A673 (cell line): ENCODE measurements around the gene GPR151. TPM values are rescaled to one million over a fixed set of nuclear protein-coding genes. Genes with fewer than 3 reads are reported as not detected.

ENCODE experiments used
- BruUV-seq: library from RNA; stranded (reverse); fragments of 400-500 nt; replicated peaks from 2 replicates; lab custom pipeline; 2021; lab: Mats Ljungman, UMichigan
- CTCF ChIA-PET: fragments of 300-600 bp; sonication (Branson Sonifier 250); formaldehyde crosslinking; loops from one replicate; lab custom pipeline; 2022; ENCODE audit warnings: antibody characterized with exemption; lab: Charles Lee
- POLR2A ChIA-PET: fragments of 300-600 bp; sonication (Branson Sonifier 250); formaldehyde crosslinking; loops from one replicate; lab custom pipeline; 2022; ENCODE audit warnings: antibody characterized with exemption; ENCODE audit not compliant: low non-redundant PET; lab: Charles Lee
- DNase-seq: peaks from one replicate; pipeline ENCODE4 v3.0.0-alpha.2; 2015; ENCODE audit warnings: low spot score
- H3K27ac ChIP-seq: fragments of 200-600 bp; sonication (generic); 2 replicates; pipeline ENCODE4 v1.5.1; 2016; ENCODE audit warnings: mixed run types, low read depth, mild to moderate bottlenecking, mixed read lengths, antibody characterized with exemption, low read length; ENCODE audit not compliant: poor library complexity, severe bottlenecking
- H3K27me3 ChIP-seq: fragments of 200-600 bp; sonication (generic); replicated peaks from 2 replicates; pipeline ENCODE4 v1.6.1; 2017; ENCODE audit warnings: mixed run types, low read depth, mild to moderate bottlenecking, mixed read lengths, antibody characterized with exemption, low read length; ENCODE audit not compliant: insufficient read depth, poor library complexity
- H3K36me3 ChIP-seq: fragments of 200-600 bp; sonication (generic); 2 replicates; pipeline ENCODE4 v1.6.1; 2016; ENCODE audit warnings: mixed run types, mild to moderate bottlenecking, mixed read lengths, antibody characterized with exemption, low read length; ENCODE audit not compliant: insufficient read depth, poor library complexity, severe bottlenecking
- H3K4me1 ChIP-seq: fragments of 200-600 bp; sonication (generic); 2 replicates; pipeline ENCODE4 v1.6.1; 2017; ENCODE audit warnings: mixed run types, mild to moderate bottlenecking, mixed read lengths, antibody characterized with exemption, low read length; ENCODE audit not compliant: insufficient read depth, poor library complexity, severe bottlenecking
- H3K4me3 ChIP-seq: fragments of 200-600 bp; sonication (generic); 2 replicates; pipeline ENCODE4 v1.5.1; 2016; ENCODE audit warnings: low read depth, mixed run types, mild to moderate bottlenecking, mixed read lengths, low read length; ENCODE audit not compliant: poor library complexity, severe bottlenecking
- H3K9me3 ChIP-seq: fragments of 200-600 bp; sonication (generic); 2 replicates; pipeline ENCODE4 v1.6.1; 2016; ENCODE audit warnings: mixed run types, low read depth, mild to moderate bottlenecking, mixed read lengths, antibody characterized with exemption, low read length; ENCODE audit not compliant: poor library complexity, severe bottlenecking
- EZH2 ChIP-seq: fragments of 200-600 bp; sonication (generic); IDR thresholded peaks from 2 replicates; pipeline ENCODE4 v1.6.1; 2017; ENCODE audit warnings: borderline replicate concordance, low read depth, mild to moderate bottlenecking, mixed read lengths, antibody characterized with exemption, low read length; ENCODE audit not compliant: poor library complexity, severe bottlenecking
- intact Hi-C: fragments of 100-400 bp; cut with micrococcal nuclease; formaldehyde crosslinking; loops from one replicate; pipeline ENCODE4 v1.10.0; 2022; ENCODE audit not compliant: unreplicated experiment
- total RNA-seq: library from RNA; stranded (reverse); gene quantifications from 2 replicates; pipeline ENCODE4 v1.2.3, GENCODE V29; 2021
- TF ChIP-seq, protein P1 (sequence below): fragments of 300-800, 200-600 bp; sonication (generic); conservative IDR thresholded peaks from 2 replicates; pipeline ENCODE4 v1.5.1; 2017; ENCODE audit warnings: low read depth, mild to moderate bottlenecking, antibody characterized with exemption, low read length, moderate library complexity, mixed read lengths

GPR151 gene
- total RNA-seq, 1 experiment from 2014 or later, result not detected

DNA sequence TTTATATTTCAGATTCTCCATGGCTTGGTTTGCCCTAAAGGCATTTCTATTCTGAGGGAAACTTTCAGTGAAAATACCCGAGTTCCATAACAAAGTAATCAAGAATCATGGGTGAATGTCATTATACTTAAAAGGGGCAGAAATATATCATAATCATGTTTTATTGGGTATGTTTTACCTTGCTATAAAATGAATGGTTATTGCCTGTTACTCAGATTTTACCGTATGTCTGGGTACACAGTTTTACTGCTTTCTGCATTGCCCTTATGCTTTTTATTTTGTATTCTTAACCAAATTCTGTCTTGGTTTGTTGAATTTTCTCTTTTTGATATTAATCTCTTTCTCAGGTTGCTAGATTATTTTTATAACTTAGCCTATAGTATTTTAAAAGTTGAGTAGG lies 2.5 kb downstream of the GPR151 start:
- Histone ChIP-seq H3K9me3 (no peaks in the 10 kb centered on the region), H3K27ac (no peak overlapping the region), H3K4me1 (peaks cover 13% of the 10 kb centered on the region), H3K36me3 (peaks cover 49% of the 10 kb centered on the region), H3K4me3 (no peak overlapping the region), H3K27me3 (no peaks in the 10 kb centered on the region)
- BruUV-seq, result no TSS peak
- CTCF ChIA-PET, result no interaction called here
- DNase-seq, result no peak
- no peak for TF ChIP-seq EZH2
- intact Hi-C loops, result no loop called here
- POLR2A ChIA-PET, result interaction anchor here (0.8 kb wide), 1 partner anchor 89 kb away, joined by 3 read pairs; no protein-coding TSS in a partner anchor

DNA sequence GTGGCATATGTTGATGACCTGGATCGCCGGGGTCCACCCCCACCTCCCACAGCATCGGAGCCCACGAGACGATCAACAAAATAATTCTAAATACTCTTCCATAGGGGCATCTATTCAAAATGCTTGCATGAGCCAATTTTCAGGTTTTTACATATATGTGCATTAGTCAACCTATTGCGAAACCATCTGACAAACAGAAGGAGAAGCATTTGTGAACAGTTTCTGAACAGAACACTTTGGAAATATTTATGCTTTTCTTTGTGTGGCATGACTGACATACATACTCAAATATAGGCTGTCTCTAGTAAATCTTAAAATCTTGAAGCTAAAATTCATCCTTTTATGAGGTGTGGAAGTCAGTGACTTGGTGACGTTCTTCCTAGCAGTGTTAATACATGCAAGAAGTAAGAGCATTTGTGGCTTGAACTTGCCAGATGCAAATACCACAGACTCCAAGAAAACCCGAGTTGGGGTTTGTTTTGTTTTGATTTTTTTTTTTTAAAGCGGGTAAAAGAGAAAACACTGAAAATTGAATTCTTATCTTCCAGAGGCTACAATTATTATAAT lies 5.3 kb downstream of the GPR151 start:
- TSS peak; percentile 78 for BruUV-seq
- Histone ChIP-seq H3K4me1 (peaks cover 2% of the 10 kb centered on the region), H3K4me3 (no peak overlapping the region), H3K27me3 (no peaks in the 10 kb centered on the region), H3K9me3 (no peaks in the 10 kb centered on the region), H3K36me3 (peaks cover 74% of the 10 kb centered on the region), H3K27ac (no peak overlapping the region)
- no peak for DNase-seq
- intact Hi-C loops, result no loop called here
- POLR2A ChIA-PET, result no interaction called here
- CTCF ChIA-PET, result no interaction called here
- TF ChIP-seq EZH2, result no peak
- TF ChIP-seq, protein P1, sequence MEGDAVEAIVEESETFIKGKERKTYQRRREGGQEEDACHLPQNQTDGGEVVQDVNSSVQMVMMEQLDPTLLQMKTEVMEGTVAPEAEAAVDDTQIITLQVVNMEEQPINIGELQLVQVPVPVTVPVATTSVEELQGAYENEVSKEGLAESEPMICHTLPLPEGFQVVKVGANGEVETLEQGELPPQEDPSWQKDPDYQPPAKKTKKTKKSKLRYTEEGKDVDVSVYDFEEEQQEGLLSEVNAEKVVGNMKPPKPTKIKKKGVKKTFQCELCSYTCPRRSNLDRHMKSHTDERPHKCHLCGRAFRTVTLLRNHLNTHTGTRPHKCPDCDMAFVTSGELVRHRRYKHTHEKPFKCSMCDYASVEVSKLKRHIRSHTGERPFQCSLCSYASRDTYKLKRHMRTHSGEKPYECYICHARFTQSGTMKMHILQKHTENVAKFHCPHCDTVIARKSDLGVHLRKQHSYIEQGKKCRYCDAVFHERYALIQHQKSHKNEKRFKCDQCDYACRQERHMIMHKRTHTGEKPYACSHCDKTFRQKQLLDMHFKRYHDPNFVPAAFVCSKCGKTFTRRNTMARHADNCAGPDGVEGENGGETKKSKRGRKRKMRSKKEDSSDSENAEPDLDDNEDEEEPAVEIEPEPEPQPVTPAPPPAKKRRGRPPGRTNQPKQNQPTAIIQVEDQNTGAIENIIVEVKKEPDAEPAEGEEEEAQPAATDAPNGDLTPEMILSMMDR, result no peak

DNA sequence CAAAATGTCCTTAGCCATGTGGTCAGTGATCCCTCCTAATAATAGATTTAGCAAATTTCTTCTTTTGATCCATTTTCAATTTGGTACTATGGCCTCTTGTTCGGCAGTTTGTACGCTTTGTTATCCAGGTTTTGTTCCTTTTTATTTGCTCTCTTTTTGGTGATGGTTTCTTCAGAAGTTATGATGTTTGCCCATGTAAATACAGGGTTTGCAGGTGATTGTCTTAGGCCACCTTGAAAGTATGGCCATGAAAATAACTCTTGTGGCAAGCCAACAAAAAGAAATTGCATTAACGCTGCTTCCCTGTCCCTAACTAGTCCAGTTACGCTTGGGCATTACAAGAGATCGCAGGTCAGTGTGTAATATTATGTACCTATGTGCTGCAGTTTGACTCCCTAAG lies 8.6 kb downstream of the GPR151 start:
- TF ChIP-seq, protein P1, result no peak
- TF ChIP-seq EZH2, result no peak
- POLR2A ChIA-PET, result no interaction called here
- H3K4me3 ChIP-seq, result no peak overlapping the region
- CTCF ChIA-PET, result no interaction called here
- H3K4me1 ChIP-seq, result no peaks in the 10 kb centered on the region
- no peaks in the 10 kb centered on the region for H3K9me3 ChIP-seq
- H3K27ac ChIP-seq, result no peak overlapping the region
- peaks cover 86% of the 10 kb centered on the region for H3K36me3 ChIP-seq
- no peaks in the 10 kb centered on the region for H3K27me3 ChIP-seq
- intact Hi-C loops, result no loop called here
- no peak for DNase-seq
- BruUV-seq, result no TSS peak

DNA sequence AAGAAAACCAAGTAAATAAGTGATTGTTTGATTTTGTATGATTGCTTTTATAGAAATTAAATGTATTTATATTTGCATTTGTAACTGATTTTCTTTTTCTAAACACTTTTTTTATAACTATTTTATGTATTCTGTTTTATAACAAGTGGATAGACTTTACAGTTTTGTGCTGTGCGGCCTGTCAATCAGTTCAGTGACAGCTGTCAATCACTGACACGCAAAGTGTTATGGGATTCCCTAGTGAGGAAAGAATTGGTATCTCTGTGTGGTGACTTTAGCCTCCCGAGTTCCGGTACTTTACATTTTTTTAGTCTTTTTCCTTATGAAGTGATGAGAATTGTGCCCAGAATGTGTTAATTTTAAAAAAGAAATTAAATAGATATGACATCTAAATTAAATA lies 16.3 kb downstream of the GPR151 start:
- intact Hi-C loops, result no loop called here
- Histone ChIP-seq H3K36me3 (peaks cover 43% of the 10 kb centered on the region), H3K9me3 (no peaks in the 10 kb centered on the region), H3K27me3 (no peaks in the 10 kb centered on the region), H3K27ac (no peak overlapping the region), H3K4me3 (no peak overlapping the region), H3K4me1 (no peaks in the 10 kb centered on the region)
- POLR2A ChIA-PET, result no interaction called here
- BruUV-seq, result no TSS peak
- CTCF ChIA-PET, result no interaction called here
- TF ChIP-seq EZH2, result no peak
- TF ChIP-seq, protein P1, result no peak
- DNase-seq, result no peak
